NT2/D1 (cell line): ENCODE data around the gene GARIN5B.

Experiments
- SUZ12 ChIP-seq: IDR thresholded peaks from 2 replicates; pipeline ENCODE4 v1.6.1; 2011; ENCODE audit not compliant: insufficient read length, insufficient read depth; ENCODE audit errors: extremely low read depth
- YY1 ChIP-seq: IDR thresholded peaks from 2 replicates; pipeline ENCODE4 v1.6.1; 2011; ENCODE audit not compliant: insufficient read length, insufficient read depth
- ZNF274 ChIP-seq: IDR thresholded peaks from 2 replicates; pipeline ENCODE4 v1.6.1; 2011; ENCODE audit warnings: mild to moderate bottlenecking, low read depth, low read length

- TF ChIP-seq YY1 (no peak), SUZ12 (no peak), ZNF274 (no peak)
These were observed 40.7 kb downstream of the GARIN5B start for GRCh38 chr19:55322204-55322885.
